HG03025 (cell line): ENCODE results near the gene FOXP4.

ENCODE experiments used
- ATAC-seq: cut with Tn5 transposase; IDR thresholded peaks from one replicate; pipeline ENCODE4 v1.9.1; 2021; ENCODE audit warnings: mild to moderate bottlenecking, moderate library complexity; ENCODE audit not compliant: unreplicated experiment, low FRiP score

FOXP4 gene, protein sequence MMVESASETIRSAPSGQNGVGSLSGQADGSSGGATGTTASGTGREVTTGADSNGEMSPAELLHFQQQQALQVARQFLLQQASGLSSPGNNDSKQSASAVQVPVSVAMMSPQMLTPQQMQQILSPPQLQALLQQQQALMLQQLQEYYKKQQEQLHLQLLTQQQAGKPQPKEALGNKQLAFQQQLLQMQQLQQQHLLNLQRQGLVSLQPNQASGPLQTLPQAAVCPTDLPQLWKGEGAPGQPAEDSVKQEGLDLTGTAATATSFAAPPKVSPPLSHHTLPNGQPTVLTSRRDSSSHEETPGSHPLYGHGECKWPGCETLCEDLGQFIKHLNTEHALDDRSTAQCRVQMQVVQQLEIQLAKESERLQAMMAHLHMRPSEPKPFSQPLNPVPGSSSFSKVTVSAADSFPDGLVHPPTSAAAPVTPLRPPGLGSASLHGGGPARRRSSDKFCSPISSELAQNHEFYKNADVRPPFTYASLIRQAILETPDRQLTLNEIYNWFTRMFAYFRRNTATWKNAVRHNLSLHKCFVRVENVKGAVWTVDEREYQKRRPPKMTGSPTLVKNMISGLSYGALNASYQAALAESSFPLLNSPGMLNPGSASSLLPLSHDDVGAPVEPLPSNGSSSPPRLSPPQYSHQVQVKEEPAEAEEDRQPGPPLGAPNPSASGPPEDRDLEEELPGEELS

DNA sequence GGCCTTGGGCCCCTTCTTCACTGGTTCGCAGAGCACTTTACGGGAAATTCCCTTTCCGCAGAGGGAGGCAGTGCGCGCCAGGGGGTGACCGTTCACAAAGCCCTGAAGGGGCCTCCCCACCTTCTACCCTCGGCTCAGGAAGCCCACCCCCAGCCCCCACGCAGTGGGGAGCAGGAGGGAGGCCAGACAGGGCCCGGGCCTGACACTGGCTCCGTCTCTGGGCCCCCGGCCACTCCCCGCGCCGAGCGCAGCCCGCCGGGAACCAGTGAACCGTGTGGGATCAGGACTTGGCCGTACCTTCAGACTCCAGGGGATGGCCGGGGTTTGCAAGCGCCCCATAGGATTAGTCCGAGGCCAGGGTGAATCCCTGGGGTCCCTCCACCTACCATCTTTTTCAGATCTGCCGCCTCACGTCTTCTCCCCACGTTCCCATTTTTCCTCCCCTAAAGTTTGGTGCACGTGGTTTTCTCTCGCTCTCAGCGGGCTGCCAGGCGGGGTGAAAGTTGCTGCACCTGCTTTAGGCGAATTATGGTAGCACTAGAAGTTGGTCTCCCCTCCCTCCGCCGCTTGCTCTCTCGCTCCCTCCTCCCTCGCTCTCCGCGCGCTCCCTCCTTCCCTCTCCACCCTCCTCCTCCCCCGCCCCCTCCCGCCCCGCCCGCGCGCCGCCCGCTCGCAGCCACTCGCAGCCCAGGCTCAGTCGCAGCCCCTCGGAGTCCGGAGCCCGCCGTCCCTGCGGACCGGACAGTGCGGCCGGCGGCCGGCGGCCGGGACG, at the start of gene FOXP4:
TSS of gene FOXP4 (plus strand) at position 679 of the 772 bp plus-strand sequence. CDS start 19,380 bp downstream, outside the sequence.
- peak; percentile 65 for ATAC-seq

DNA sequence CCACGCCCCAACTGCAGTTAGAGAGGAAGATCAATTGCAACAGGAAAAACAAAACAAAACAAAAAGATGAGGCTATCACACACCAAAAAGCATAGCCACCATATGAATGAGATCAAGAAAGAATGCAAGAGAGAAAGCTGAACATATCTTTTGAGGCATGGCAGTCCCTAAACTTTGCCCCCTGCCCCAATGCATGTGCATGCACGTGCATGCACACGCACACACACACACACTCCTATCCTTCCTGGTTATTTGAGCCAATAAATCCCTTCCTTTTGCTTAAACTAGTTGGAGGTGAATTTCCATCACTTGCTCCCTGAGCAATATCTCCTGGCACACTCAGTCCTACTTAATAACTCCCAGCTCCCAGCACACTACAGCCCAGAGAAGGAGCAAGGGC, 48.6 kb upstream of the FOXP4 start:
- no peak for ATAC-seq

DNA sequence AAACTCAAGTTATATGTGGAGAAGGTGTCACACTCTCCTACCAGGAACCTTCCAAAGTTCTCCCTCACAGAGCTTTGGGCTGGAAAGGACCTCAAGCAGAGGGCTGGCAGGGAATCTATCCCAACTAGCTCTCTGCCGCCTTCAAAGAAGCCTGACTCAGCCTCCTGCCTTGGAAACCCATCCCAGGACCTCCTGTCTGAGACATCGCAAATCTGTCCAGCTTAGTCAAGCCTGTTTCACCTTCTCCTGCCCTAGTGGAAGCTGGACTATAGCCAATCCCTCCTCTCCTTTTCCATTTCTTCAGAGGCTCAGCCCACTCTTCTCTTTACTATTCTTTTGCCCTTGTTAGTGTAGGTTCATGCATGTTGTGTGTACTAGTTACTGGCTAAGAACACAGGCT, 48.2 kb upstream of the FOXP4 start:
- ATAC-seq = no peak

DNA sequence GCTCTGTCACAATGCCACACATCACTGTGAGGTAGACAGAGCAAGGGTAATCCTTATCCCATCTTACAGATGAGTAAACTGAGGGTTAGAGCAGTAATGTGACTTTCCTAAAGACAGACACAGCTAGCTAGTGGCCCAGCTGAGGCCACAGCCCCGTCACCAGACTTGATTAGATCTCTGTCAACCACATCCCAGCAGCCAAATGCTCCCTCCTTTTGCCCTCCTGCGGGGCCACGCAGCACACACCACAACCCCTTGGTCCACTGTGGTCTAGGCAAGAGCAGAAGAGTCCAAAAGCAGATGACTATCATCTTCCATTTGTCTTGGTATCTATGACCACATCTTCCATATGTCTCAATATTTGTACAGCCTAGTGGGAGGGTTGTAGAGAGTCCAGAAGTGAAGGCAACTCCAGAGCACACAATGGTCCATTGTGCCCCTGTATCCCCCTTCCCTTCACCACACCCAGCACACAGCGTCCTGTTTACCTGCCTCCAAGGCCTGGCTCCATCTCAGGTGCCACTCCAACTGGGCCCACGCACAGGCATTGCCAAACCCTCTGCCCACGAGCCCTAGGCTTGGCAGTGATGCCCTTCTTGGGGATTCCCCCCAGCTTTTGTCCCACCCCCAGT, 47.1 kb upstream of the FOXP4 start:
- no peak for ATAC-seq

DNA sequence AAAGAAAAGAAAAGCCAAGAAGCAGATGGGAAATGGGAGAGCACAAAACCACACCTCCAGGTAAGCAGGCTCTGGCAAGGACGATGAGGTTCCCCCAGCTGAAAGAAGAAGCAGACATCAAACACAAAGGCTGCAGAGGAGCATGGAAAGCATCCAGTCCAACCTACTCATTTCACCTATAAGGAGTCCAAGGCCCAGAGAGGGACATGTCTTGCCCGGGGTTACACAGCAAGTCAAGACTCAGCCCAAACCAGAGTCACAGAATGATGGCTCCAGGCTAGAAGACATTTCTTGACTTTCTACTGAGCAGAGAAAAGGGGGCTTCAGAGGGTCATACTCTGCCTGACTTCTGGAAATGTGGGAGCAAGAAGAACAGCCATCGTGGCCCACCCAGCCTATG, 45.6 kb upstream of the FOXP4 start:
- ATAC-seq = no peak

DNA sequence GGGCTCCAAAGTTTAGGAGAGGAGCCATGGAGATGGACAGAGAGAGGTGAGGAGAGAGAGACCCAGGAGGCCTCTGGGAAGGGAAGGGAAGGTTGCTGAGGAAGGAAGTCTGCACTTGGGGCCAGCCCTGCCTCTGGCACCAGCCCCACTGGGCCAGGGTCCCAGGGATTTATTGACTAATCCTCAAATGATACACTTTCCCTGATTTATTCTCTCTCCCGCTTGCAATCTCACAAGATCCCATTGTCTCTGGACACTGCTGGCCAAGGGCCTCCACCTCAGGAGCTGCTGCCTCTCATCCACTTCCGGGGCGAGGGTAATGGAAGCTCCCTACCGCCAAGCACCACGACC, 43.6 kb upstream of the FOXP4 start:
- no peak for ATAC-seq

DNA sequence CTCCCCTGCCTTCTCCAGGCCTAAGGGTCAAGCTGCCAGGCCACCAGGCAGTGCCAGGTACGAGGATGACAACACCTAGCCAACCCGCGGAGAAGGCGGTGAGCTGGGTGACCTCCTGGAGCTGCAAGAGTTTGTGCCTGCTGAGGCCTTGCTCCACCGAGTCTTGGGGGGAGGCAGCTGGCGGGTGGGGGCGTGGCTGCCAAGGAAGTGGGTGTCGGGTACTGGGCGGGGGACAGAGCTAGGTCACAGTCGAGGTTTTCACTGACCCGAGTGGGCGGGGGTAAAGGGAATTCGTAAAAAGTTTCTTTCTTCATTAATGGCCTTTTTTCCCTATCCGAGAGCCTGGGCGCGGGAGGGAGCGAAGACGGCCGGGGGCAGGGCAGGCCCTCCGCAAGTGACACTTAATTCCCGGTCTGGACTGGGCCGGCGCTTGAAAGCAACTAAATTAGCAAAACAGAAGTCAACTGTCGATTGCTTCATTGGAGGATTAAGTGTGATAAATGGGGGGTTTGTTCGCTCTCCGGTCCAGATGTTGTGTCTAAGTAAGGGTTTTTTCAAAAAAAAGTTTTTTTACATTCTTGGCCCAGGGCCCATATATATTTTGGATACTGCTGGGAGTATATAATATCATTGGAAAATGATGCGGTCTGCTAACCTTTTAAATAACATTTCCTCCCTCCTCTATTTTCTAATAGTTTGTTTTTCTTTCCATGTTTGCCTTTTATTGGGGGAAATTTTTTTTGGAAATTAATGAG, 43.1 kb upstream of the FOXP4 start:
- no peak for ATAC-seq

DNA sequence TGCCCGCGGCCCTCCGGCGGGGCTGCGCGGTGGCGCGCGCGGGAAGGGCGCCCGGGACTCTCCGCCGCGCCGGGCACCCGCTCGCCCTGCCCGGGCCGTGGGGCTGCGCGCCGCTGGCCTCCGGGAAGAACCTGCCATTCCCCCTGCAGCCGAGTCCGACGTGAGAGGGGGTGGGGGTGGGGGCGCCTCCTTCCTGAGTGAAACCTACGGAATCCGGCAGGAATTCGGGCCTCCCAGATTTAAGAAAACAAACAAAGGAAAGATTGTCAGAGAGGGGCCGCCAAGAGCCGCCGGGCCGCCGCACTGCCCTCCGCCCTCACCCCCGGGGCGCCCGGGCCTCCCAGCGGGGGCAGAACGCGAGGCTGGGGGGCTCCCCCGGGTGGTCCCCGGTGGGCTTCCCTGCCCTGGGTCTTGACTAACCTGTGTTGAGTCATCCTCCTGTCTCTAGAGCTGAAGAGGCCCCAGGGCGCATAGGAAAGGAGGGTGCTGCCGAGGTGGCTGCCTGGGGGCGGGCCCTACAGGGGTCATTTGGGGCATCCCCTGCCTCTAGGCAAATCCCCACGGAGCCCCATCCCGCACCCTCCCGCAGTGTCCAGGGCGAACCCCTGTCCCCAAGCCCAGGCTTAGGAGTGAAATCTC, 42.2 kb upstream of the FOXP4 start:
- no peak for ATAC-seq

DNA sequence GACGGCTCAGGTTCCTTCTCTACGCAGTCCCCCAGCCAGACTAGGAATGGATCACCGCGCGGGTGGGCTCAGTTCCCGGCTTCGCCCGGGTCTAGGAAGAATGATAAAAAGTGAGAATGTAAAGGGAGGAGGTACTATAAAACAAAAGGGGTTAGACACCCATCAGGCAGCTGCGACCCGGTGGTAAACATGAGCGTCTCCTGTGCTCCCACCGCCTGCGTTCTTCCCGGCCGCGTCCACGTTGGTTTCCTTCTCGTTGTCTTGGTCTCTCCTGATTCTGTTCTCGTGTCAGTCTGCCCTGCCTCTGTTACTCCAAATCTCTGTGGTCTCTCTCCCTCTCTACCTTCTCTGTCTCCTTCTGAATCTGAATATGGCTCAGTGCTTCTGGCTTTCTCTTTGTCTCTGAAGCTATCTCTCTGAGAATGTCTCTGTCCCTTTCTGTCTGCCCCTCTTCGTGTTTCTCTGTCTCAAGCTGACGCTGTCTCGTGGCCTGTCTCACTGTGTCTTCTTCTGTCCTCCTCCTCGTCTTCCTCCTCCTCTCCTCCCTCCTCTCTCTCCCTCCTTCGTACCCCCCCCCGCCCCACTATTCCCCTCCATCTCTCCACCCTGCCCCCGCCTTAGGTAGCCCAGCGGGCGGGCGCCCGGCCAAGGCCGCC, 41.6 kb upstream of the FOXP4 start:
- no peak for ATAC-seq

DNA sequence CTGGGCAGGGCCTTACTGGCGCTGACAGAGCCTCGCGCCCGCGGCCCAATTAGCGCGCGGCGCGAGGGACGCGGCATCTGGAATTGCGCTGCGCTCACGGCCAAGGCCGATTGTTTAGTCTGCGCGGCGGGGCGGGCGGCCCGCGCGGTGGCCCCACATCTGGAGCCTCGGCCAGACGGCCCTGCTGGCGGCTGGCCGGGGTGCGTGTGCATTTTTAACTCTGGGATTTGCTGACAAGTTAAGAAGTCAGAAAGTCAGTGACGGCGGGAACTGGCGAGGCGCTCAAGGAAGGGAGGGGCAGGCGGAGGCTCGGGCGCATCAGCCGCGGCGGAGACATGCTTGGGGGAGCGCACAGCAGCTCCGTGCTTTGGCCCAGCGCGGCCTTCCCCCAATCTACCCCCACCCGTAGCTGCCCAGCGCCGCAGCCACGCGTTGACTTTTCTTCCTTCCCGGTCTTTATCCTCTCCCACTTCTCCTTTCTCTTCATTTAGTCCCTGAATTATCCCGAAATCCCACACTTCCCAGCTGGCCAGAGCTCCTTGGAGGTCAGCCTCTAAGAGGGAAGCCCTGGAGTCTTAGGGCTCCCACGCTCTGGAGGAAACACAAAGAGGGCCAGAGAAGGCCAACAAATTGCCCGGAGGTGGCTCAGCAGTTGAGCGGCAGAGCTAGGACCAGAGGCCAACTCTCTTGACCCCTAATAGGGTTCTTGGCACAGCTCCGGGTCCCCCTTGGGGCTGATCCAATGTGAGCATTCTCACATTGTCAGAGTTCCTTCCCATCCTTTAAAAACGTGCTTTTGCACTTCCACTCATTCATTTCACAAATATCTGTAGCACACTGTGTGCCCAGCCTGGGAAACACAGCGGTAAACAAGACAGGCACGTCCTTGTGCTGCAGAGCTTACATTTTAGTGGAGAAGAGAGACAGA, 40.8 kb upstream of the FOXP4 start:
- ATAC-seq = no peak

DNA sequence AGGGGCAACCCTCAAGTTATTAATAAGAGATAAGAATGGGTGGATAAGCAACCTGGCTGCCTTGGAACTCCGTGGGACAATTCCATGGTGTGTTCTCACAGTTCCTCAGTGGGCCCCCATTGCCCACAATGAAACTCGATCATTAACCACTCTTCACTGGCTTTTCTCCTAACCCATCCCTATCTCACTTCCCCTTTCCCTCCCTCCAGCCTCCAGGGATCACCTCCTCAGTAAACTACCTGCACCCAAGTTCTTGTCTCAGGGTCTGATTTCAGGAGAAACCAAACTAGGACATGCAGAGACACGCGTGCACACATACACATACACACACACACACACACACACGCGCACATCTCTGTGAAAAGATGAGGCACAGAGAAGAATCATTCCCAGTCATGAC, 37.7 kb upstream of the FOXP4 start:
- ATAC-seq = no peak

DNA sequence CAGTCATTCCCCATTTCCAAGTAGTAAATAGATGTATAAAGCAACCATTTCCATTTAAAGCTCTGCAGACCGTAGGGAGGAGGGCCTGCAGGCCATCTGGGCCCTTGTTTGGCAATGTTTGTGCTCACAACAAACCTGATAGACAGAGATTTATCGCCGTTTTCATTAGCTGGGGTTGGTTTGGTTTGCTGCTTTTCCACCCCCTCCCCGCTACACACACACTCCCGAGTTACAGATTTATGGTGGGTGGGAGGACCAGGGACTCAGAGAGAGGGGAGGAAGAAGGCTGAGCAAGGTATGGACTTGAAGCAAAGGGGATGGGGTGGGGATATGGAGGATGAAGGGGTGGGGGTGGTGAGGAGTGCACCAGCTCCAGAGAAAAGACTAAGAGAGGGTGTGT, 36.6 kb upstream of the FOXP4 start:
- ATAC-seq = no peak

DNA sequence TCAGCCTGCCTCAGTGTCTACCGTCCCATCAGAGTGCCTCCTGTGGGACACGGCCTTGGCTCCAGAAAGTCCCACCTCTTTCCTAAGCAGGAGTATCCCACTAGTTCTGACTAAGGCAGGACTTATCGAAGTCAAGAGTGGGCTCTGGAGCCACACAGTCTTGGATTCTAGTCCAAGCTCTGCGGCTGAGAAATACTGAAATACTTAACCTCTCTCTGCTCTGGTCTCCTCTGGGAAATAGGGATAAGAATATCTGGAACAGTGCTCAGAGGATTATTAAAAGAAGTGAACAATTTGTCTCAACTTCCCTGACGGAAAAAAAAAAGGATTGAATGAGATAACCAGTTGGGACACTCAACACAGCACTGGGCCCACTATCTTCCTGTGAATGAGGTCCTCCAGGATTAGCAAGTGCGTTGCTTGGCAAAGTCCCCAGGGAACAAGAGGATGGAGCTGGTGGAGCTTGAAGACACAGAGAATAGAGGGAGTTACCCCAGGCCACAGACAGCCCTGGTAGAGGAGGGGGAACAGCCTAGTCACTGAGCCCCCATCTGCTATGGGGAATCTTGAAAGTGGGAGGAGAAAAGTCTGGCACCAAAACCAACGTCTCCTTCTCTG, 34.6 kb upstream of the FOXP4 start:
- no peak for ATAC-seq

DNA sequence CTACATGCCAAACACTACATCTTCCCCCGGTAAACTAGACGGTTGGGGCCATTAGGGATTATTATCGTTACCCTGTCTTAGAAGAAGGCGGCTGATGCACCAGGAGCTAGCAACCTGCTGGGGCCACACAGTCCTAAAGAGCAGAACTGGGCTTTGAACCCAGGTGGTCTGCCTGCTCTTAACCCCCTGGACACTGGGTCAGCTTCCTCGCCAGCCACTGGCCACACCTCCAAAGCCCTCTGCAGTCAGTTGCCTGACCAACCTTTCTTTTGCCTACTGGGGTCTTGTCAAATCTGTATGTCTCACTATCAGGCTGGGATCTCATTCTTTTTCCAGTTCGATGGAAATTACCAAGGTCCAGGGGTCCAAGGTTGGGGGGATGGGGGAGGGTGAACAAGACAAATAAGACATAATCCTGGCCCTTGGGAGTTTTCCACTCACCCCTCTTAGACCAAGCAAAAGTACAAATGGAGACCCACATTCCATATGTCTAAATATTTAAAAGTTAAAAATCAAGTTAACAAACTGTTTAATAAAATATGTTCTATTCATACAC, 34.0 kb upstream of the FOXP4 start:
- ATAC-seq = no peak

DNA sequence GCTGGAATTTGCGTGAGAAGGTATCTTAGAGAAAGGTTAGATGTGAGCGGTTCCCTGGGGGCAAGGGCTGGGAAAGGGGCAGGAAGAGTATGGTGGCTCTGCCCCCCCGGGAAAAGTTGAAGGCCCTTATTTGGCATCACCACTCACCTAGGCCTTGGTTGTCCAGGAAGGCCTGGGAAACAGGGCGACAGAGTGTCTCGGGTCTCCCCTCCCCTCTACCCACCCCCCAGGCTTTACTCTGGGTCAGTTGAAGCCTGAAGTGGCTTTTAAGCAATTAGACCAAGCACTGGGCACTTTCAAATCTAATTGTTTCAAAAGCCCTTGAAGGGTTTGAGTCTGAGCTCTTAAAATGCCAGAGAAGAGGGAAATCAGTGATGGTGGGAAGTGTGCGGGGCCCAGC, 30.2 kb upstream of the FOXP4 start:
- no peak for ATAC-seq

DNA sequence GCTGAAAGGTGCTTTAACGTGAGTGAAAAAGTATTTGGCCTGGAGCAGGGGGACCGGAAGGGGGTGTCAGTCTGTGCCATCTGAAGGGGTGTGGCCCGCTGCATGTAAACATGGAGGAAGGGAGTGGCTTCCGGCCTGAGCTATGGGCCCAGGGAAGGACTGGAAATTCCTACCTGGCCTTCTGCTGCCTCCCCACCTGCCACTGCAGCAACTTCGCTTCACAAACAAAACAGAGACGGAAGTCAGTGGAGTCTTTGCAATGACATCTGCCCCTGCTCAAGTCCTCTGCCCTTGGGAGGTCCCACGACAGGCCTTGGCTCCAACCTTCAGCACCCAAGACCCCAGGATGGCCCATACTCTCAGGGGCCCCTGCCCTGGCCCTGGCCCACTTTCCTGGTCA, 28.1 kb upstream of the FOXP4 start:
- ATAC-seq = no peak

DNA sequence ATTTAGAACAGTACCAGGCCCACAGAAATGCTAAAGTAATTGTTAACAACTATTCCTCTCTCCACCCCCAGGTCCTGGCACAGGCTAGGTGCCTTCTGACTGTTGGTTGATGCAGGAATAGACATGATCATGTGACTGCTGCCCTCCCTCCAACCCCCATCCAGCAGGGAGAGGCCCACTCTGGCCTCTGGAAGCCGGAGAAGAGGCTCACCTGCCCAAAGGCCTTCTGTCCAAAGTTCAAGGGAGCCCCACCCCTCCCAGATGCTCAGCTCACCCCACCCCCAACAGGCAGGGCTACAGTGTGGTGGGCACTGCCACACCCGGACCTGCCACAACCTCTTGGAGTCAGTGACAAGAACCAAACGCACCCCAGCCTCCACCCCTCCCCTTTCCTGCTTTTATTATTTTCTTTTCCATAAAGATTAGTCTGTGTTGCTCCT, 26.9 kb upstream of the FOXP4 start:
- no peak for ATAC-seq
